Nephron (organoid): ENCODE data around the gene ARHGAP6.

Experiments used
- H3K27ac Mint-ChIP-seq, 3 experiments: 2 replicates each; pipeline ENCODE4 v1.8.0; 2020; ENCODE audit warnings: mixed read lengths in 3 of 3, mild to moderate bottlenecking in 2 of 3, moderate library complexity in 1 of 3
- H3K27me3 Mint-ChIP-seq: 2 replicates; pipeline ENCODE4 v1.8.0; 2021; ENCODE audit warnings: low read depth, mild to moderate bottlenecking, moderate library complexity, mixed read lengths
- H3K36me3 Mint-ChIP-seq: 2 replicates; pipeline ENCODE4 v1.8.0; 2020; ENCODE audit warnings: low read depth, mixed read lengths
- H3K4me1 Mint-ChIP-seq: 2 replicates; pipeline ENCODE4 v1.8.0; 2020; ENCODE audit warnings: mixed read lengths
- H3K4me3 Mint-ChIP-seq, 3 experiments: 2 replicates each; pipeline ENCODE4 v1.8.0; 2020; ENCODE audit warnings: mild to moderate bottlenecking in 3 of 3, mixed read lengths in 3 of 3, moderate library complexity in 2 of 3
- H3K9me3 Mint-ChIP-seq: 2 replicates; pipeline ENCODE4 v1.8.0; 2020; ENCODE audit warnings: mixed read lengths
- CTCF ChIP-seq, 3 experiments: fragments of 200-600 bp; sonication (generic); IDR thresholded peaks; one replicate each; pipeline ENCODE4 v1.5.0; 2021; ENCODE audit warnings: antibody characterized with exemption in 3 of 3; ENCODE audit not compliant: unreplicated experiment in 3 of 3

ARHGAP6 gene

DNA sequence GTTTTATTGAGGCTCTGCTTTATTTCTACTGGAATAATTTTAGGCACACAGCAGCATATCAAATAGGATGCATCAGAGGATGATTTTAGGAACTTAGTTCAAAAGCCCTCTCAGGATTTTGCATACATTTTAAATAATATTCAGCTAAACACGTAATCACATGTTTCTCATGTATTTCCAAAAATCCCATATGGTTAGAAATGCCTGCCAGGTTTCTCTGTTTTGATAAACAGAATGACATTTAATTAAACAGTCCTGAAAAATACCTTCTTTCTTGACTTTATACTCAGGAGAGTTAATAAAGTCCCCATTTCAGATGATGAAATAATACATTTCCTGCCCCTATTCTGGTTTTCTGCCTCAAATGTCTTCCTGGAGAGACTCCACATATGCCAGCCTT, 459.0 kb downstream of the ARHGAP6 start:
- no peak overlapping the region for H3K27ac Mint-ChIP-seq
- no peaks in the 10 kb centered on the region for H3K27me3 Mint-ChIP-seq
- H3K4me3 Mint-ChIP-seq, result no peak overlapping the region
- H3K4me1 Mint-ChIP-seq, result peaks cover 11% of the 10 kb centered on the region
- H3K36me3 Mint-ChIP-seq, result no peaks in the 10 kb centered on the region
- TF ChIP-seq CTCF (IDR thresholded peaks at IDR 0.05; ENCODE audit: unreplicated experiment in 3 of 3), result no peak
- H3K9me3 Mint-ChIP-seq, result peaks cover 6% of the 10 kb centered on the region

- Mint-ChIP-seq H3K27ac (no peak overlapping the region), H3K4me1 (peaks cover 11% of the 10 kb centered on the region), H3K36me3 (no peaks in the 10 kb centered on the region), H3K27me3 (no peaks in the 10 kb centered on the region), H3K9me3 (peaks cover 6% of the 10 kb centered on the region), H3K4me3 (no peak overlapping the region)
- TF ChIP-seq CTCF (IDR thresholded peaks at IDR 0.05; ENCODE audit: unreplicated experiment in 3 of 3), result no peak
Measured at GRCh38 chrX:11205796-11206195, 459.9 kb downstream of the ARHGAP6 start.

- Mint-ChIP-seq H3K27me3 (no peaks in the 10 kb centered on the region), H3K36me3 (no peaks in the 10 kb centered on the region), H3K4me3 (no peak overlapping the region), H3K27ac (no peak overlapping the region), H3K4me1 (peaks cover 24% of the 10 kb centered on the region), H3K9me3 (no peaks in the 10 kb centered on the region)
- no peak for TF ChIP-seq CTCF (IDR thresholded peaks at IDR 0.05; ENCODE audit: unreplicated experiment in 3 of 3)
Measured at GRCh38 chrX:11197671-11198070, 468.0 kb downstream of the ARHGAP6 start.

- peaks cover 24% of the 10 kb centered on the region for H3K4me1 Mint-ChIP-seq
- H3K27ac Mint-ChIP-seq, result no peak overlapping the region
- no peaks in the 10 kb centered on the region for H3K27me3 Mint-ChIP-seq
- no peak overlapping the region for H3K4me3 Mint-ChIP-seq
- H3K36me3 Mint-ChIP-seq, result no peaks in the 10 kb centered on the region
- TF ChIP-seq CTCF (IDR thresholded peaks at IDR 0.05; ENCODE audit: unreplicated experiment in 3 of 3), result no peak
- no peaks in the 10 kb centered on the region for H3K9me3 Mint-ChIP-seq
Measured at GRCh38 chrX:11196476-11196875, 469.2 kb downstream of the ARHGAP6 start.

- TF ChIP-seq CTCF (IDR thresholded peaks at IDR 0.05; ENCODE audit: unreplicated experiment in 3 of 3), result no peak
- Mint-ChIP-seq H3K27me3 (no peaks in the 10 kb centered on the region), H3K36me3 (no peaks in the 10 kb centered on the region), H3K4me1 (peaks cover 20% of the 10 kb centered on the region), H3K9me3 (no peaks in the 10 kb centered on the region), H3K27ac (peak overlapping the region in 1 of 3 experiments; percentile 3), H3K4me3 (no peak overlapping the region)
Measured at GRCh38 chrX:11193035-11193469, 472.7 kb downstream of the ARHGAP6 start.

DNA sequence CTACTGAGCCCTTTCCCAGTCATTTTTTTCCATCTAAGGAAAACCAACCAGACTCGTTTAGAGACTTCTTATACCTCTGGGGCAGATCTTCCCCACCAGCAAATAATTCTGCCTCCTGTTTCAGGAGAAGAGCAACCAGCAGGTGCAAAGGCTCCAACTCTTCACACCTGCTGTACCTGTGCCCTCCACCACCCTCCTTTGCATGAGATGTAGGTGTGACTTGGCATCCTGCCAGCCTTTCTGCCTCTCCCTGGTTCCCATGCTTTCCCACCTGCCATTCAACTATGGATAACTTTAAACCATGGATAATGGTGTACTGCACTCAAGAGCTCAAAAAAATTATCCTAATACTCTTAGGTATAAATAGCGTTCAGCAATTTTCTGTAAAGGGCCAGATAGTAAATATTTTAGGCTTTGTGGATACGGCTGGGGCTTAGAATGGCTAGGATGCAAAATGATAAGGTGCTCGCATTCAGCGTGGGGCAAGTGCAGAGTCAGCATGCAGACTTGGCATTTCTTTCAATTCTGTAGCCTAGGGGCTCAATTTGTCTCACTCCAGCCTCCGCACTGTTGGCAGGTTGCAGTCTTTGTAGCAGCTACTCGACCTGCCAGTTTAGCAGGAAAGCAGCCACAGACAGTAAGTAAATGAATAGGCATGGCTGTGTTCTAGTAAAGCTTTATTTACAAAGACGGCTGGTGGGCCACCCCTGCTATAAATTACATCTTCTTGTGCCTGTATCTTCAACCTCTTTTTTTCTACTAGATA, 474.8 kb downstream of the ARHGAP6 start:
- Mint-ChIP-seq H3K9me3 (no peaks in the 10 kb centered on the region), H3K36me3 (no peaks in the 10 kb centered on the region), H3K4me1 (peaks cover 10% of the 10 kb centered on the region), H3K4me3 (no peak overlapping the region), H3K27ac (no peak overlapping the region), H3K27me3 (no peaks in the 10 kb centered on the region)
- no peak for TF ChIP-seq CTCF (IDR thresholded peaks at IDR 0.05; ENCODE audit: unreplicated experiment in 3 of 3)
